ENCODE measurements around the gene TBCD.

TBCD gene

DNA sequence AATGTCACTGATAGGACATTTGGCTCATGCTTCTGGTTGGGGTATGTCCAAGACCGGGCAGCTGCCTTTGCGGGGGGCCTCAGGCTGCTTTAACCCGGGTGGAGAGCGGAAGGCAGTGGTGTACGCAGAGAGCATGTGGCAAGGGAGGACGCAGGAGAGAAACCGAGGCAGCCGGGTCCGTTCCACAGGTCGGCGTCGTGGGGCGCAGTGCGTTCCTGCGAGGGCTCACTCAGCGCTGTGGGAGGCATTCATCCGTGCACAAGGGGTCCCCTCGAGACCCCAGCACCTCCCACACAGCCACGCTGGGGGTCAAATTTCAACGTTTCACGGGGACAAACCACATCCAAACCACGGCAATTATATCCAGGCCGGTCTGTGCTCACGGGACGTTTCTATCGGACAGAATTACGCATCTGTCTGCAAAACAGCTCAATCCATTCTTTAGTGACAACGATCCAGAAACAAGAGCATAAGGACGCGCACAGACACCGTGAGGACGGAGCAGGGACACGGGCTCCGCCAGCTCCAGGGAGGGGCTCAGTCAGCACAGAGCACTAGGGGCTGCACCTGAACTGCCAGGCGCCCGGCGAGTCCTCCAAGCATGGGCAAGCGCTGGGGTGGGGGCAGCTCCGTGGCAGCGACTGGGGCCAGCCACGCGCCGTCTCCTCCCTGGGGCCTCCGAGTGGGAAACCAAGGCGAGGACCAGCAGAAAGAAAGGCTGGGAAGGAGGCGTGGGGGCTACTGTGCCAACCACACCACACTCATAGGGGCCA lies 219.1 kb downstream of the TBCD start:
- DNase-seq (ENCODE audit: extremely low spot score): no peak
- TF ChIP-seq NFRKB (IDR thresholded peaks at IDR 0.05): no peak
- no peak for TF ChIP-seq SP1 (IDR thresholded peaks at IDR 0.05)
- ChIA-PET CTCF (no interaction called here), POLR2A (no interaction called here)

DNA sequence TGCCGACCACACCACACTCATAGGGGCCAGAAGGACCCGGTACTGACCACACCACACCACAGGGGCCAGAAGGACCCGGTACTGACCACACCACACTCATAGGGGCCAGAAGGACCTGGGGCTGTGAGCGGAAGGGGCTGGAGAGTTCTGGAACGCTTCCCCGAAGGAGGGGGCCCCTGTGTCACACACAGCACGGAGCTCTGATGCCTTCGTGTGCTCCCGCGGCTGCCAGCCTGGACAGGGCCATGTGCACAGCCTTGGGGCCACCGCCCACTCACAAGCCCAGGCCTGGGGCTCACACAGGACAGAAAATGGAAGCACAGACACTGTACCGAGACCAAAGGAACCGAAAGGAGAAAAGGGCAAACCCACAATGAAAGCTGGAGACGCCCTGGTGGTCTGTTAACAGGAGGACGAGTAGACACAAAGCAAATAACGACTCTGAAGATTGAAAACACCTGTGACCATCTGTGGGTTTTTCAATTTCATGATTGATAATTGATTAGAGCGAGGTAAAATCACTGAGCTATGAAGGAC lies 221.0 kb downstream of the TBCD start:
- POLR2A ChIA-PET: no interaction called here
- TF ChIP-seq, protein P1, sequence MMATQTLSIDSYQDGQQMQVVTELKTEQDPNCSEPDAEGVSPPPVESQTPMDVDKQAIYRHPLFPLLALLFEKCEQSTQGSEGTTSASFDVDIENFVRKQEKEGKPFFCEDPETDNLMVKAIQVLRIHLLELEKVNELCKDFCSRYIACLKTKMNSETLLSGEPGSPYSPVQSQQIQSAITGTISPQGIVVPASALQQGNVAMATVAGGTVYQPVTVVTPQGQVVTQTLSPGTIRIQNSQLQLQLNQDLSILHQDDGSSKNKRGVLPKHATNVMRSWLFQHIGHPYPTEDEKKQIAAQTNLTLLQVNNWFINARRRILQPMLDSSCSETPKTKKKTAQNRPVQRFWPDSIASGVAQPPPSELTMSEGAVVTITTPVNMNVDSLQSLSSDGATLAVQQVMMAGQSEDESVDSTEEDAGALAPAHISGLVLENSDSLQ (IDR thresholded peaks at IDR 0.05): no peak
- TF ChIP-seq HDGF (IDR thresholded peaks at IDR 0.05; ENCODE audit: borderline replicate concordance): no peak
- no peak for TF ChIP-seq LEF1 (IDR thresholded peaks at IDR 0.05; ENCODE audit: borderline replicate concordance)
- no peak for TF ChIP-seq FOXK2 (IDR thresholded peaks at IDR 0.05)
- TF ChIP-seq TARDBP (IDR thresholded peaks at IDR 0.05): no peak
- TF ChIP-seq FOXM1 (IDR thresholded peaks at IDR 0.05; ENCODE audit: borderline replicate concordance): no peak
- no peak for TF ChIP-seq NFRKB (IDR thresholded peaks at IDR 0.05)
- no peak for TF ChIP-seq CTBP1 (IDR thresholded peaks at IDR 0.05; ENCODE audit: borderline replicate concordance)
- no peak for TF ChIP-seq SP1 (IDR thresholded peaks at IDR 0.05)
- no peak for TF ChIP-seq BHLHE40 (IDR thresholded peaks at IDR 0.05; ENCODE audit: borderline replicate concordance)
- no peak for TF ChIP-seq FOXA1 (IDR thresholded peaks at IDR 0.05)
- no peak for TF ChIP-seq ARNT (IDR thresholded peaks at IDR 0.05)
- no peak for DNase-seq (ENCODE audit: extremely low spot score)

DNA sequence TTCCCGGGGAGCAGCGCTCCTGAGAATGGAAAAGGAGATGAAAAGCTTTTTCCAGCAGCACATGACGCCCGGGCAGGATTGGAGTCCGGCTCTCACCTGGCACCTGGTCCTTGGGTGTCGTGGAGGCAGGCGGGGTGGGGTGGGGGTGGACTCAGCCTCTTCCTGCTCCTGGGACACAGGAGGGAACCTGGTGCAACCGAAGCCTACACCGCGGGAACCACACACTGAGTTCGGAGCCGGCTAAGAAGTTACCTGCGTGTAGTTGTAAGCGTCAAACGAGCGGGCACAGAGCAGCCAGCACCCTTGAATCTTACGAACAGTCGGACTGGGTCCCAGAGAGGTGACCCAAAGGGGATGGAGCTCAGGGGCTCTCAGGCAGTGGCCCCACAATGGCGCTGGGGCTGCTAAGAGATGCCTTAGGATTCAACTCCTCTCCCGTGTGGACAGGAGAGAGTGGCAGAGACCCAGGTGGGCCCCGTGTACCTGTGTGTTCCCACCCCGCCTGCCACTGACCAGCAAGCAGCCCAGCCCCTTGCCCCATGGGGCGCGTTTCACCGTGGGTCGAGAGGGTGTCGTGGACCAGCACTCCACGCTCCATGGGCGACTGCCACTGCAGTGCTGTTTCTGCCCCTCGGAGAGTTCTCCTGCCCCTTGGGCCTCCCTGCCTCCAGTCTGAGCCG lies 221.7 kb downstream of the TBCD start:
- ChIA-PET CTCF (no interaction called here), POLR2A (no interaction called here)
- DNase-seq (ENCODE audit: extremely low spot score): no peak
- TF ChIP-seq ELF4 (IDR thresholded peaks at IDR 0.05): no peak
- TF ChIP-seq FOXA1 (IDR thresholded peaks at IDR 0.05): no peak
- TF ChIP-seq SUZ12 (IDR thresholded peaks at IDR 0.05): no peak
- no peak for TF ChIP-seq FOXM1 (IDR thresholded peaks at IDR 0.05; ENCODE audit: borderline replicate concordance)
- no peak for TF ChIP-seq L3MBTL2 (conservative IDR thresholded peaks at IDR 0.05)
- TF ChIP-seq BHLHE40 (IDR thresholded peaks at IDR 0.05; ENCODE audit: borderline replicate concordance): no peak

More for the DNA sequence above, 221.0 kb downstream of the TBCD start:
- CTCF ChIA-PET: no interaction called here

DNA sequence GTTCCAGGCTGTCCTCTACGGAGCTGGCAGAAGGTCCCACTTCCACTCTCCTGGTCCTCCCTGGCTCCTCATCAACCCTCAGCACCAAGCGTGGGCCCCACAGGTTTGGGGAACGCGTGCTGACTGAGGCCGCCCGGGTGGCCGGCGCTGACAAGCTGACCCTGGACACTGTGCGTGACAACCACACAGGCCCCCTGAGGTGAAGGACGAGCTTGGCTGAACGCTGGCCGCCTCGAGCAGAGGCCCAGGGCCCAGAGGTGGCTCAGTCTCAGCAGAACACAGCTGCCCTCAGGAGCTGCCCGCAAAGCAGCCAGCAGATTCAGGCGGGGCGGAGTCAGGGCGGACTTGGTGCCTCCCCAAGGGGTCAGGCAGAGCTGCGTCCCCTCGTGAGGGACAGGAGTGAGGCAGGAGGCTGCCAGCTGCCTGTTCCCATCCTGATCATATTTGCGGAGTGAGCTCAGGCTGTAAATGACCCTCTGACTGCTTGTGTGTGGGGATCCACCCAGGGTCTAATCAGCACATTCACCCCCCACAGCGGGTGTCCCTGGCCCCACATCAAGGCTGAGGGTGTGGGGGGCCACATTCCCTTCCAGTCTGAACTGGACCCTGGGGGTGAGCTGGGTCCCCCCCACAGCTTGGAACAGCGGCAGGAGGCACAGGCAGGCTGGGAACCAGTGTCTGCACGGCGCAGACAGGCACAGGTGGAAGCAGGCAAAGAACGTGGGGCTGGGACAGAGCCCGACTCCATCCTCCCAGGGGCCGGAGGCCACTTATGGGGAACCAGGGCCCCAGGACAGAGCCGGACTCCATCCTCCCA lies 222.5 kb downstream of the TBCD start:
- CTCF ChIA-PET: no interaction called here

DNA sequence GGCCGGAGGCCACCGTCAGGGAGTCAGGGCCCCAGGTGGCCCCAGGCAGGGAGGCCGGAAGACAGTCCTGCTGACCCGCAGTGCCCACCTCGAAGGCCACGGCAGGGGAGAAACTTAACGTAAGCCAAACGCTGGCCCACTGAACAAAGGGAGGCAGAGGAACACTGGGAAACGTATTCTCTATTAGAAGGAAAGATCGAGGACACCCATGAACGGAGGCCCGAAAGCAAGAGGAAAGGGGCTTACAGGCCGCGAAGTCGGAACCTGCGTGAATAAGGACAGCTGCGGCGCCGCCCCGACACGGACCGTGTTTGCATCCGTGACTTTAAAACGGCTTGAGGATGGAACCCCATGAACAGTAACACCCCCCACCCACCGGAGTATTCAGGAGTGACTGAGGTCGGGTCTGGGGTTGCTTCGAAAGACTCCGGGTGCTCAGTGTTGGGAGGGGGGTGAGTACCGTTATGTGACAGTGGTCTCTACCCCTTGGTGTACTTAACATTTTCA lies 225.2 kb downstream of the TBCD start:
- ChIA-PET CTCF (no interaction called here), POLR2A (no interaction called here)
- no peak for DNase-seq (ENCODE audit: extremely low spot score)
- TF ChIP-seq LEF1 (IDR thresholded peaks at IDR 0.05; ENCODE audit: borderline replicate concordance) (no peak), BHLHE40 (IDR thresholded peaks at IDR 0.05; ENCODE audit: borderline replicate concordance) (no peak), NFRKB (IDR thresholded peaks at IDR 0.05) (no peak)

More for the DNA sequence above, 222.5 kb downstream of the TBCD start:
- no peak for DNase-seq (ENCODE audit: extremely low spot score)
- TF ChIP-seq BHLHE40 (IDR thresholded peaks at IDR 0.05; ENCODE audit: borderline replicate concordance): no peak
- no peak for TF ChIP-seq NFRKB (IDR thresholded peaks at IDR 0.05)
- TF ChIP-seq FOXA1 (IDR thresholded peaks at IDR 0.05): no peak
- TF ChIP-seq FOXM1 (IDR thresholded peaks at IDR 0.05; ENCODE audit: borderline replicate concordance): no peak
- TF ChIP-seq L3MBTL2 (conservative IDR thresholded peaks at IDR 0.05): no peak
- TF ChIP-seq HDGF (IDR thresholded peaks at IDR 0.05; ENCODE audit: borderline replicate concordance): no peak
- TF ChIP-seq ELF4 (IDR thresholded peaks at IDR 0.05): no peak
- no peak for TF ChIP-seq CTBP1 (IDR thresholded peaks at IDR 0.05; ENCODE audit: borderline replicate concordance)
- no peak for TF ChIP-seq SP1 (IDR thresholded peaks at IDR 0.05)
- no peak for TF ChIP-seq TARDBP (IDR thresholded peaks at IDR 0.05)
- TF ChIP-seq LEF1 (IDR thresholded peaks at IDR 0.05; ENCODE audit: borderline replicate concordance): no peak
- TF ChIP-seq ARNT (IDR thresholded peaks at IDR 0.05): no peak
- TF ChIP-seq ZNF384 (IDR thresholded peaks at IDR 0.05): no peak
- TF ChIP-seq FOXK2 (IDR thresholded peaks at IDR 0.05): no peak
- TF ChIP-seq SUZ12 (IDR thresholded peaks at IDR 0.05): no peak
- TF ChIP-seq, protein P1 (IDR thresholded peaks at IDR 0.05): no peak
- POLR2A ChIA-PET: no interaction called here

DNA sequence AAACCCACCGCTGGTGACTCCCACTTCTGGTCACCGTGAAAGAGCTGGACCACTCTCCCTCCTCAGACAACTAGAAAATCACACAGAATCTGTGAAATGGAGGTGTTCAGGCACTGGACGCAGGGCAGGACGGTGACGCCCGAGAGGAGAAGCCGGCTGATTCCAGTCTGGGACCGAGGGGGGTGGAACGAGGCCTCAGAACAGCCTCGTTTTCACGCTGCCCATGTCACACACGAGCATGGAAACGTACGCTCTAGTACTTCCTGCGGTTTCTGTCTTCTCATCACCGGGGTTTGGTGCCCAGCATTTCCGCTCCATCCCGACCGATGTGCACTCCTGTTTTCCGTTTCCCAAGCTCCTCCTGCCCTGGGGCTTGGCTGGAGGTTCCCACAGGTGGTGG lies 225.7 kb downstream of the TBCD start:
- ChIA-PET CTCF (no interaction called here), POLR2A (no interaction called here)
- no peak for DNase-seq (ENCODE audit: extremely low spot score)
- no peak for TF ChIP-seq FOXM1 (IDR thresholded peaks at IDR 0.05; ENCODE audit: borderline replicate concordance)
- no peak for TF ChIP-seq L3MBTL2 (conservative IDR thresholded peaks at IDR 0.05)
- no peak for TF ChIP-seq HDGF (IDR thresholded peaks at IDR 0.05; ENCODE audit: borderline replicate concordance)
- no peak for TF ChIP-seq SUZ12 (IDR thresholded peaks at IDR 0.05)
- no peak for TF ChIP-seq FOXA1 (IDR thresholded peaks at IDR 0.05)
- TF ChIP-seq NFRKB (IDR thresholded peaks at IDR 0.05): no peak
- TF ChIP-seq ARNT (IDR thresholded peaks at IDR 0.05): no peak
- TF ChIP-seq, protein P1 (IDR thresholded peaks at IDR 0.05): no peak
- no peak for TF ChIP-seq BHLHE40 (IDR thresholded peaks at IDR 0.05; ENCODE audit: borderline replicate concordance)
- no peak for TF ChIP-seq CTBP1 (IDR thresholded peaks at IDR 0.05; ENCODE audit: borderline replicate concordance)
- no peak for TF ChIP-seq ELF4 (IDR thresholded peaks at IDR 0.05)
- TF ChIP-seq TARDBP (IDR thresholded peaks at IDR 0.05): no peak
- TF ChIP-seq FOXK2 (IDR thresholded peaks at IDR 0.05): no peak
- no peak for TF ChIP-seq LEF1 (IDR thresholded peaks at IDR 0.05; ENCODE audit: borderline replicate concordance)
- no peak for TF ChIP-seq SP1 (IDR thresholded peaks at IDR 0.05)
- no peak for TF ChIP-seq ZNF384 (IDR thresholded peaks at IDR 0.05)

Measured in HEK293T (cell line).